Testis (tissue), 2 donors: ENCODE data around the gene CIP2A.

ENCODE experiments used
- POLR2A ChIP-seq: fragments of 450-650 bp; IDR thresholded peaks from one replicate; pipeline ENCODE4 v1.6.1; 2017; ENCODE audit warnings: antibody characterized with exemption, mild to moderate bottlenecking, moderate library complexity
- TF ChIP-seq, protein P1 (sequence below), 3 experiments: fragments of 450-650 bp in 2 of 3; fragments of 200-600 bp in 1 of 3; sonication (generic) in 1 of 3; IDR thresholded peaks; one replicate each; pipeline ENCODE4 v1.5.1; 2016 to 2019; ENCODE audit warnings: antibody characterized with exemption in 3 of 3, mild to moderate bottlenecking in 2 of 3, moderate library complexity in 1 of 3

DNA sequence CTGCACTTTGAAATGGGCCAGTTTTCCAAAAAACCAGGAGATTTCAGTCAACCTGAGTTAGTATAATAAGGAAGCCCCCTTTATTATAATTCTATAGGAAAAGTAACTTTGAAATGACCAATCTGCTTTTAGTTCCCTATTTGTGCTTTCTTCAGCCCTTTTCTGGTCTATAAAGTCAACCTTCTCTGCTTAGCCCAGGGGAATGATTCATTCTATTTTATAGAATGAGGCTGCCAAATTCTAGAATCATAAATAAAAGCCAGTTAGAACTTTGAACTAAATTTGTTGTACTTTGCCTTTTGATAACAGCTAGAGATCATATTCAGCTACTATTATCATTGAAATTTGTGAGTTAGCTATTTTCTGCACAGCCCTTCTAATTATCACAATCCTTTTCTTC, 24.7 kb downstream of the CIP2A start:
- TF ChIP-seq, protein P1, sequence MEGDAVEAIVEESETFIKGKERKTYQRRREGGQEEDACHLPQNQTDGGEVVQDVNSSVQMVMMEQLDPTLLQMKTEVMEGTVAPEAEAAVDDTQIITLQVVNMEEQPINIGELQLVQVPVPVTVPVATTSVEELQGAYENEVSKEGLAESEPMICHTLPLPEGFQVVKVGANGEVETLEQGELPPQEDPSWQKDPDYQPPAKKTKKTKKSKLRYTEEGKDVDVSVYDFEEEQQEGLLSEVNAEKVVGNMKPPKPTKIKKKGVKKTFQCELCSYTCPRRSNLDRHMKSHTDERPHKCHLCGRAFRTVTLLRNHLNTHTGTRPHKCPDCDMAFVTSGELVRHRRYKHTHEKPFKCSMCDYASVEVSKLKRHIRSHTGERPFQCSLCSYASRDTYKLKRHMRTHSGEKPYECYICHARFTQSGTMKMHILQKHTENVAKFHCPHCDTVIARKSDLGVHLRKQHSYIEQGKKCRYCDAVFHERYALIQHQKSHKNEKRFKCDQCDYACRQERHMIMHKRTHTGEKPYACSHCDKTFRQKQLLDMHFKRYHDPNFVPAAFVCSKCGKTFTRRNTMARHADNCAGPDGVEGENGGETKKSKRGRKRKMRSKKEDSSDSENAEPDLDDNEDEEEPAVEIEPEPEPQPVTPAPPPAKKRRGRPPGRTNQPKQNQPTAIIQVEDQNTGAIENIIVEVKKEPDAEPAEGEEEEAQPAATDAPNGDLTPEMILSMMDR (IDR thresholded peaks at IDR 0.05), result no peak
- TF ChIP-seq POLR2A, result no peak
